Fibroblast of lung (primary cell): Measurements from ENCODE around the gene PNMA8C.

Experiments
- CTCF ChIP-seq, 2 donors: IDR thresholded peaks in 1 of 2; conservative IDR thresholded peaks in 1 of 2; 1 replicate in 1 of 2; 2 replicates in 1 of 2; pipeline ENCODE4 v1.5.1; 2011 to 2012; ENCODE audit warnings: low read length in 2 of 2, control low read depth in 1 of 2, inconsistent platforms in 1 of 2, low read depth in 1 of 2, mild to moderate bottlenecking in 1 of 2
- EZH2 ChIP-seq: IDR thresholded peaks from 2 replicates; pipeline ENCODE4 v1.5.1; 2012; ENCODE audit warnings: low read length, control low read depth, mild to moderate bottlenecking; ENCODE audit errors: missing control alignments

GRCh38 chr19:46383171-46383815, 45.4 kb downstream of the PNMA8C start:
- TF ChIP-seq CTCF (conservative IDR thresholded peaks at IDR 0.05 in 1 of 2, IDR thresholded peaks at IDR 0.05 in 1 of 2; ENCODE audit: low read depth in 1 of 2, low read length in 2 of 2) (no peak), EZH2 (no peak)
